GM19025 (cell line): ENCODE measurements around the gene RIPPLY2.
"Not testable (repeated sequence)": the region's sequence is repeated elsewhere in the genome, so short reads cannot be mapped to it uniquely, and the experiment has no call there.

ENCODE experiments used
- ATAC-seq: cut with Tn5 transposase; IDR thresholded peaks from one replicate; pipeline ENCODE4 v1.9.1; 2021; ENCODE audit warnings: mild to moderate bottlenecking, low read depth, moderate library complexity; ENCODE audit not compliant: unreplicated experiment

Gene RIPPLY2

DNA sequence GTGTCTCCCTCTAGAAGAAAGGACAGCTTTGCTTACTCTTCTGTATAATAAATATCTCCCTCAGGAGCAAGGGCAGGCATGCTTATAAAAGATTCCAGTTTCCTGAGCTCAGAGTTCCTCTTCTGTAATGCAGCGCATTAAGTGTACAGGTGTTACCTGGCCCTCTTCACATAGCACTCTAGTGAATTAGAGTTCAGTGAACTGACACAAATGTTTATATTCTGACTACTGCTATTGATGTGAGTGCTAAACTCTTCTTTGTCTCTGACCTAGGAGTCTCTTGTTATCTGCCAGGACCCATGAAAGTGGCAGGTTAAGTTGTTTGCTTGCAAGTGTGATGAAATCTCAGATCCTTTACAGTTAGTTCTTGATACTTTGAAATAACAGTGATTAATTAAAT lies 39.9 kb downstream of the RIPPLY2 start:
- ATAC-seq: no peak

DNA sequence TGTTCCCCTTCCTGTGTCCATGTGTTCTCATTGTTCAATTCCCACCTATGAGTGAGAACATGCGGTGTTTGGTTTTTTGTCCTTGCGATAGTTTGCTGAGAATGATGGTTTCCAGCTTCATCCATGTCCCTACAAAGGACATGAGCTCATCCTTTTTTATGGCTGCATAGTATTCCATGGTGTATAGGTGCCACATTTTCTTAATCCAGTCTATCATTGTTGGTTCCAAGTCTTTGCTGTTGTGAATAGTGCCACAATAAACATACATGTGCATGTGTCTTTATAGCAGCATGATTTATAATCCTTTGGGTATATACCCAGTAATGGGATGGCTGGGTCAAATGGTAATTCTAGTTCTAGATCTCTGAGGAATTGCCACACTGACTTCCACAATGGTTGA lies 43.9 kb downstream of the RIPPLY2 start:
- not testable (repeated sequence) for ATAC-seq

DNA sequence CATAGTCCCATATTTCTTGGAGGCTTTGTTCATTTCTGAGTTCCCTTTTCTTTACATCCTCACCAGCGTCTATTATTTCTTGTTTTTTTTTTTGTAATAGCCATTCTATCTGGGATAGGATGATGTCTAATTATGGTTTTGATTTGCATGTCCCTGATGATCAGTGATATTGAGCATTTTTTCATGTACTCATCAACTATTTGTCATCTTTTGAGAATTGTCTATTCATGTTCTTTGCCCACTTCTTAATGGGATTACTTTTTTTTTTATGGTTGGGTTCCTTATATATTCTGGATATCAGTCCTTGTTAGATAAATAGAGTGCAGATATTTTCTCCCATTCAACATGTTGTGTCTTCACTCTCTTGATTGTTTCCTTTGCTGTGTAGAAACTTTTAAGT lies 48.5 kb downstream of the RIPPLY2 start:
- ATAC-seq: no peak

DNA sequence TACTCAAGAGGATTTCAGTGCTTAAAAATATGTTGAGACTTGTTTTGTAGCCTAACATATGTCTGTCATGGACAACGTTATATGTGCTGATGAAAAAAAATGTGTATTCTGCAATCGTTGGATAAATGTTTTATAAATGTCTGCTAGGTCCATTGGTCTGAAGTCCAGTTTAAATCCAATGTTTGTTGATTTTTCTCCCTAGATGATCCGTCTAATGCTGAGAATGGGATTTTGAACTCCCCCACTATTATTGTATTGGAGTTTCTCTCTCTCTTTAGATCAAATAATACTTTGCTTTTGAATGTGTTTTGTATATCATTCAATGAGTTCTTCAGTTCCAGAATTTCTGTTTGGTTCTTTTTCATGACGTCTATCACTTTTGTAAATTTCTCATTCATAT lies 51.2 kb downstream of the RIPPLY2 start:
- ATAC-seq: no peak

DNA sequence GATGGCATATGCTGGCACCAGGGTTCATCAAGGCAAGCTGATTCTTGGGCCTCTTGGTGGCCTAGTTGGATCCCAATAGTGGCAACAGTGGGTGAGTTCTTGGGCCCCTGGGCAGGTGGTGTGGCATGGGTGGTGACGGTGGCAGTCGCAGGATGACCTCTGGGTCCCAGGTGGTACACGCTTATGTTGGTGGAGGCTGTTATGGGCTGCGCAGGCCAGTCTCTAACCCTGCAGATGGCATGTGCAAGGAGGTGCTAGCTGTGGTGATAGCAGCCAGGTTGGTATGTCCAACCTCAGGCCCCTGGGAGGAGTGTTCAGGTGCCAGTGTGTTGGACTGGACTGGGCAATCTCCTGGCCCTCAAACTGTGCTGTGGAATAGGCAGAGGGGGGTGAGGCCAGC lies 52.5 kb downstream of the RIPPLY2 start:
- no peak for ATAC-seq
